ENCODE results near the gene WASHC4. TPM values are rescaled to one million over a fixed set of nuclear protein-coding genes. Genes with fewer than 3 reads are reported as not detected.

Gene WASHC4
- total and polyA plus RNA-seq, 4 donors = 11.5 to 59.1 (median 32.6) TPM

GRCh38 chr12:105192624-105193225 lies 85.2 kb downstream of the WASHC4 start:
- Histone ChIP-seq H3K4me3 (ENCODE audit: low read depth in 1 of 3, low read length in 3 of 3) (no peak overlapping the region), H3K27me3 (ENCODE audit: control insufficient read depth in 4 of 4, insufficient read depth in 4 of 4, low read length in 3 of 4) (no peaks in the 10 kb centered on the region), H3K9ac (ENCODE audit: low read depth in 1 of 2, low read length in 2 of 2) (no peak overlapping the region), H3K36me3 (ENCODE audit: control insufficient read depth in 4 of 4, insufficient read depth in 3 of 4, low read depth in 1 of 4, low read length in 3 of 4) (peaks cover 2 to 35% (median 27%) of the 10 kb centered on the region in 4 donors), H3K27ac (ENCODE audit: low read depth in 1 of 2, low read length in 2 of 2) (no peak overlapping the region), H3K9me3 (ENCODE audit: control insufficient read depth in 4 of 4, low read length in 3 of 4) (no peaks in the 10 kb centered on the region), H3K4me1 (ENCODE audit: control insufficient read depth in 4 of 4, insufficient read depth in 4 of 4, low read length in 3 of 4) (peaks cover 0 to 12% (median 4%) of the 10 kb centered on the region in 4 donors)
- TF ChIP-seq JUND (IDR thresholded peaks at IDR 0.05) (no peak), HNF4A (conservative IDR thresholded peaks at IDR 0.05) (no peak), RXRA (IDR thresholded peaks at IDR 0.05) (no peak)
- no peak for DNase-seq (ENCODE audit: low spot score)
- WGBS = 46% methylated on average over 1 of the region's 1 CpG

- no peaks in the 10 kb centered on the region for H3K9me3 ChIP-seq (ENCODE audit: control insufficient read depth in 4 of 4, low read length in 3 of 4)
- H3K9ac ChIP-seq (ENCODE audit: low read depth in 1 of 2, low read length in 2 of 2) = no peak overlapping the region
- peaks cover 0 to 12% (median 4%) of the 10 kb centered on the region in 4 donors for H3K4me1 ChIP-seq (ENCODE audit: control insufficient read depth in 4 of 4, insufficient read depth in 4 of 4, low read length in 3 of 4)
- peak overlapping the region; percentile 23 to 72 for H3K27ac ChIP-seq (ENCODE audit: low read depth in 1 of 2, low read length in 2 of 2)
- TF ChIP-seq EGR1 (IDR thresholded peaks at IDR 0.05; ENCODE audit: low read depth in 2 of 2) (no peak), YY1 (IDR thresholded peaks at IDR 0.05) (no peak), FOXA1 (IDR thresholded peaks at IDR 0.05) (no peak), MAX (IDR thresholded peaks at IDR 0.05) (peak; percentile 53), RXRA (IDR thresholded peaks at IDR 0.05) (peak; percentile 85 to 88), ATF3 (IDR thresholded peaks at IDR 0.05) (no peak), JUND (IDR thresholded peaks at IDR 0.05) (peak; percentile 36 to 39), SP1 (IDR thresholded peaks at IDR 0.05) (peak; percentile 78), RAD21 (IDR thresholded peaks at IDR 0.05) (peak; percentile 8 to 58), GABPA (IDR thresholded peaks at IDR 0.05 in 1 of 2, conservative IDR thresholded peaks at IDR 0.05 in 1 of 2) (peak in 1 of 2 donors; percentile 34), HNF4A (conservative IDR thresholded peaks at IDR 0.05) (peak; percentile 52 to 56), NR2F2 (IDR thresholded peaks at IDR 0.05) (peak; percentile 14)
- H3K36me3 ChIP-seq (ENCODE audit: control insufficient read depth in 4 of 4, insufficient read depth in 3 of 4, low read depth in 1 of 4, low read length in 3 of 4) = peaks cover 3 to 38% (median 15%) of the 10 kb centered on the region in 4 donors
- no peak for DNase-seq (ENCODE audit: low spot score)
- no peak overlapping the region for H3K4me3 ChIP-seq (ENCODE audit: low read depth in 1 of 3, low read length in 3 of 3)
- no peaks in the 10 kb centered on the region for H3K27me3 ChIP-seq (ENCODE audit: control insufficient read depth in 4 of 4, insufficient read depth in 4 of 4, low read length in 3 of 4)
- WGBS = 49% methylated on average over 6 of the region's 6 CpGs
These were observed 87.4 kb downstream of the WASHC4 start for GRCh38 chr12:105194947-105195346.

- no peaks in the 10 kb centered on the region for H3K9me3 ChIP-seq (ENCODE audit: control insufficient read depth in 4 of 4, low read length in 3 of 4)
- H3K4me3 ChIP-seq (ENCODE audit: low read depth in 1 of 3, low read length in 3 of 3) = no peak overlapping the region
- DNase-seq (ENCODE audit: low spot score) = no peak
- no peaks in the 10 kb centered on the region for H3K27me3 ChIP-seq (ENCODE audit: control insufficient read depth in 4 of 4, insufficient read depth in 4 of 4, low read length in 3 of 4)
- TF ChIP-seq GABPA (IDR thresholded peaks at IDR 0.05 in 1 of 2, conservative IDR thresholded peaks at IDR 0.05 in 1 of 2) (no peak), EGR1 (IDR thresholded peaks at IDR 0.05; ENCODE audit: low read depth in 2 of 2) (no peak), FOXA1 (IDR thresholded peaks at IDR 0.05) (no peak), TAF1 (conservative IDR thresholded peaks at IDR 0.05) (no peak), HNF4A (conservative IDR thresholded peaks at IDR 0.05) (no peak), ATF3 (IDR thresholded peaks at IDR 0.05) (no peak), MAX (IDR thresholded peaks at IDR 0.05) (no peak), FOXA2 (IDR thresholded peaks at IDR 0.05) (no peak), RAD21 (IDR thresholded peaks at IDR 0.05) (no peak), YY1 (IDR thresholded peaks at IDR 0.05) (no peak), REST (IDR thresholded peaks at IDR 0.05) (no peak), CTCF (IDR thresholded peaks at IDR 0.05; ENCODE audit: low read depth, low read length, missing input control) (no peak), RXRA (IDR thresholded peaks at IDR 0.05) (no peak), JUND (IDR thresholded peaks at IDR 0.05) (no peak), SP1 (IDR thresholded peaks at IDR 0.05) (no peak), ZBTB33 (IDR thresholded peaks at IDR 0.05) (no peak), HNF4G (IDR thresholded peaks at IDR 0.05) (no peak), NR2F2 (IDR thresholded peaks at IDR 0.05) (no peak)
- 95% methylated on average over 6 of the region's 6 CpGs for WGBS
- H3K27ac ChIP-seq (ENCODE audit: low read depth in 1 of 2, low read length in 2 of 2) = no peak overlapping the region
- H3K4me1 ChIP-seq (ENCODE audit: control insufficient read depth in 4 of 4, insufficient read depth in 4 of 4, low read length in 3 of 4) = peaks cover 0 to 12% (median 4%) of the 10 kb centered on the region in 4 donors
- H3K36me3 ChIP-seq (ENCODE audit: control insufficient read depth in 4 of 4, insufficient read depth in 3 of 4, low read depth in 1 of 4, low read length in 3 of 4) = peaks cover 3 to 32% (median 12%) of the 10 kb centered on the region in 4 donors
- no peak overlapping the region for H3K9ac ChIP-seq (ENCODE audit: low read depth in 1 of 2, low read length in 2 of 2)
These were observed 88.6 kb downstream of the WASHC4 start for GRCh38 chr12:105196090-105196489.
